Natural killer cell (primary cell): Measurements from ENCODE around the gene EMSY. TPM values are rescaled to one million over a fixed set of nuclear protein-coding genes. Genes with fewer than 3 reads are reported as not detected.

ENCODE experiments used
- ATAC-seq, 3 donors: fragments of 150-1000 bp in 2 of 3; fragments of 200-7000 bp in 1 of 3; cut with Tn5 transposase; 1 replicate in 1 of 3; 2 replicates in 2 of 3; pipeline ENCODE4 v1.10.0; 2021; ENCODE audit warnings: mild to moderate bottlenecking in 2 of 3, moderate library complexity in 2 of 3
- DNase-seq, 2 donors: peaks; one replicate each; pipeline versions ENCODE4 v3.0.0 to v3.0.0-alpha.2; 2013 to 2021; ENCODE audit warnings: mixed read lengths in 1 of 2
- H3K27ac ChIP-seq: one replicate; pipeline ENCODE4 v1.5.1; 2013; ENCODE audit warnings: mild to moderate bottlenecking, low read length
- H3K27me3 ChIP-seq: one replicate; pipeline ENCODE4 v1.6.1; 2013; ENCODE audit warnings: low read length; ENCODE audit not compliant: control insufficient read depth, insufficient read depth
- H3K36me3 ChIP-seq: one replicate; pipeline ENCODE4 v1.6.1; 2013; ENCODE audit warnings: low read length; ENCODE audit not compliant: control insufficient read depth, insufficient read depth
- H3K4me1 ChIP-seq: one replicate; pipeline ENCODE4 v1.6.1; 2013; ENCODE audit warnings: low read length; ENCODE audit not compliant: control insufficient read depth, insufficient read depth
- H3K4me3 ChIP-seq: one replicate; pipeline ENCODE4 v1.5.1; 2013; ENCODE audit warnings: low read length
- H3K9me3 ChIP-seq: one replicate; pipeline ENCODE4 v1.6.1; 2013; ENCODE audit warnings: low read length; ENCODE audit not compliant: control insufficient read depth, insufficient read depth
- H3K27ac Mint-ChIP-seq, 2 donors: one replicate each; pipeline ENCODE4 v1.8.0; 2022; ENCODE audit warnings: mild to moderate bottlenecking in 2 of 2, mixed read lengths in 2 of 2, moderate library complexity in 1 of 2
- H3K27me3 Mint-ChIP-seq, 2 donors: one replicate each; pipeline ENCODE4 v1.8.0; 2022; ENCODE audit warnings: low read depth in 2 of 2, mixed read lengths in 2 of 2
- H3K36me3 Mint-ChIP-seq: one replicate; pipeline ENCODE4 v1.8.0; 2022; ENCODE audit warnings: mixed read lengths
- H3K4me1 Mint-ChIP-seq, 2 donors: one replicate each; pipeline ENCODE4 v1.8.0; 2022; ENCODE audit warnings: mixed read lengths in 2 of 2
- H3K4me3 Mint-ChIP-seq: one replicate; pipeline ENCODE4 v1.8.0; 2022; ENCODE audit warnings: mild to moderate bottlenecking, moderate library complexity, mixed read lengths
- H3K9me3 Mint-ChIP-seq, 2 donors: one replicate each; pipeline ENCODE4 v1.8.0; 2022; ENCODE audit warnings: mixed read lengths in 2 of 2
- WGBS: methylation state at CpG from one replicate; pipeline ENCODE4 v1.1.7; 2013; ENCODE audit warnings: missing lambda C conversion rate; ENCODE audit not compliant: insufficient coverage; 5-methylcytosine and 5-hydroxymethylcytosine counted together
- intact Hi-C: fragments of 100-400 bp; cut with micrococcal nuclease; formaldehyde crosslinking; loops from one replicate; pipeline ENCODE4 v1.14.2; 2022
- total RNA-seq, 4 donors: library from RNA; stranded (reverse); fragments of 120-200 nt in 1 of 4; gene quantifications; one replicate each; pipeline versions ENCODE4 v1.2.3 to v1.2.4, GENCODE V29; 2013 to 2022
- TF ChIP-seq, protein P1 (sequence below): fragments of 200-600 bp; IDR thresholded peaks from one replicate; pipeline ENCODE4 v1.8.0; 2022; ENCODE audit warnings: antibody characterized with exemption

The EMSY gene
- total RNA-seq, 3 donors from 2014 or later (not counting 1 experiment from before 2014, with no cell fraction given), result 36.0 to 43.8 (median 39.4) TPM

DNA sequence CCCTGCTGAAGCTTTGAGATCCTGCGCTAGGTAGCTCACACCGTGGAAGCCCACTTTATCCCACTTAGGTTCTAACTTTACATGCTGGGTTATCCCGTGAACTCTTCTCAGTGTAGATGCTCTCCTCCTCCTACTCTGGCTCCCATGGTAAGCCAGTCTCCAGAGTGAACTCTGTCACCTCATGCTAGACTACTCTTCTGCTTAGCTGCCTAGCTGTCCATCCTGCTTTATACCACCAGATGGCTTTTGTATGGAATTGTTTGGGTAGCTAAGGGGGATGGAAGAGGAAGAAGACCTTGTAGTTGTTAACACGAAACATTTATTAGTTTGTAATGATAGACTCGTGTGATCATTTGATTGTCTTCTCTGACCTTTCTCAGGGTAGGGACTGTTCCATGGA lies 46.8 kb downstream of the EMSY start:
- Mint-ChIP-seq H3K9me3 (no peaks in the 10 kb centered on the region), H3K27me3 (no peaks in the 10 kb centered on the region), H3K4me3 (no peak overlapping the region), H3K27ac (no peak overlapping the region), H3K36me3 (no peaks in the 10 kb centered on the region), H3K4me1 (peaks cover 22 to 26% of the 10 kb centered on the region in 2 donors)
- Histone ChIP-seq H3K4me3 (no peak overlapping the region), H3K4me1 (peaks cover 14% of the 10 kb centered on the region), H3K27ac (no peak overlapping the region), H3K9me3 (no peaks in the 10 kb centered on the region), H3K27me3 (no peaks in the 10 kb centered on the region), H3K36me3 (peaks cover 7% of the 10 kb centered on the region)
- intact Hi-C loops, result no loop called here
- no peak for DNase-seq
- TF ChIP-seq, protein P1, sequence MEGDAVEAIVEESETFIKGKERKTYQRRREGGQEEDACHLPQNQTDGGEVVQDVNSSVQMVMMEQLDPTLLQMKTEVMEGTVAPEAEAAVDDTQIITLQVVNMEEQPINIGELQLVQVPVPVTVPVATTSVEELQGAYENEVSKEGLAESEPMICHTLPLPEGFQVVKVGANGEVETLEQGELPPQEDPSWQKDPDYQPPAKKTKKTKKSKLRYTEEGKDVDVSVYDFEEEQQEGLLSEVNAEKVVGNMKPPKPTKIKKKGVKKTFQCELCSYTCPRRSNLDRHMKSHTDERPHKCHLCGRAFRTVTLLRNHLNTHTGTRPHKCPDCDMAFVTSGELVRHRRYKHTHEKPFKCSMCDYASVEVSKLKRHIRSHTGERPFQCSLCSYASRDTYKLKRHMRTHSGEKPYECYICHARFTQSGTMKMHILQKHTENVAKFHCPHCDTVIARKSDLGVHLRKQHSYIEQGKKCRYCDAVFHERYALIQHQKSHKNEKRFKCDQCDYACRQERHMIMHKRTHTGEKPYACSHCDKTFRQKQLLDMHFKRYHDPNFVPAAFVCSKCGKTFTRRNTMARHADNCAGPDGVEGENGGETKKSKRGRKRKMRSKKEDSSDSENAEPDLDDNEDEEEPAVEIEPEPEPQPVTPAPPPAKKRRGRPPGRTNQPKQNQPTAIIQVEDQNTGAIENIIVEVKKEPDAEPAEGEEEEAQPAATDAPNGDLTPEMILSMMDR, result no peak
- ATAC-seq, result no peak
- WGBS, result 100% methylated on average over 5 of the region's 5 CpGs

GRCh38 chr11:76493040-76493439 lies 48.2 kb downstream of the EMSY start:
- TF ChIP-seq, protein P1, result no peak
- no peak overlapping the region for H3K4me3 Mint-ChIP-seq
- Histone ChIP-seq H3K36me3 (peaks cover 15% of the 10 kb centered on the region), H3K4me3 (no peak overlapping the region), H3K4me1 (peaks cover 14% of the 10 kb centered on the region), H3K9me3 (no peaks in the 10 kb centered on the region), H3K27me3 (no peaks in the 10 kb centered on the region), H3K27ac (no peak overlapping the region)
- H3K4me1 Mint-ChIP-seq, result peaks cover 22 to 26% of the 10 kb centered on the region in 2 donors
- no peak overlapping the region for H3K27ac Mint-ChIP-seq
- H3K9me3 Mint-ChIP-seq, result no peaks in the 10 kb centered on the region
- H3K27me3 Mint-ChIP-seq, result no peaks in the 10 kb centered on the region
- ATAC-seq (no peak), DNase-seq (no peak)
- H3K36me3 Mint-ChIP-seq, result peaks cover 4% of the 10 kb centered on the region
- 93% methylated on average over 12 of the region's 12 CpGs for WGBS
- intact Hi-C loops, result no loop called here

DNA sequence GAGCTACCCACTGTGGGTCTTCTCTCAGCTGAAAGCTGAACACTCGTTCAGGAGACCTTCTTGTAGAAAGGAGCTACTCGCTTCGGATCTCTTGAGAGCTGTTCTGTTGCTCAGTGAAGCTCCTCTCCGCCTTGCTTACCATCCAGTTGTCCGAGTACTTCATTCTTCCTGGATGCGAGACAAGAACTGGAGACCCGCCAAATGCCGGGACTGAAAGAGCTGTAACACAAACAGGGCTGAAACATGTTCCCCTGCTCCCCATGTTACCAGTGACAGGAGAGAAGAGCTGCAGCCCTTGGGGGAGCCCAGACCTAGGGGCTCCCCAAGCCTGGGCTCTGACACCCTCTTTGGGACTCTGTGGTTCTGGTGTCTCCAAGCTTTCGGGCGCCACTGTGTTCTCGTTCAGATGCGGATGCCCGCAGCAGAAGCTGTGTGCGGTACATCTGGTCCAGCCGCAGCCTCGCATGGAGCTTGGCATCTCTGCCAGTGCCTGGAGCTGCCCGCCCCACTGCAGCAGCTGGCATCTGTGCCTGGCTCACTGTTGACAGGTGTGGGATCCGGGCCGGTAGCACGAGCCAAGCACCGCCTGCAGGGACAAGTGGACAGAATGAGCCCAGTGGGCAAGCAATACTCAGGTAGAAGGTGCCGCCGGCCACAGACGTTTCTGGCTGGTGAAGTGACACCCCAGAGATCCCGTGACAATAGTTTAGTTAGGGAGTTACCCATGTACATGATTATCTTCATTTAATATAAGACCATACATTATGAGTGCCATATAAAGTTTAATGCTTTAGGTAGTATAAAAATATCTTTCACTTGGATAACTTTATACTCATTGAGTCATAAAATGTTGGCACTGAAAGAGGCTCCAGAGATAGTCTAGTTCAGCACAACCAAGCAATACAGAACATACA lies 49.1 kb downstream of the EMSY start:
- ATAC-seq (no peak), DNase-seq (no peak)
- WGBS, result 98% methylated on average over 24 of the region's 25 CpGs
- H3K27me3 ChIP-seq, result no peaks in the 10 kb centered on the region
- Mint-ChIP-seq H3K27me3 (no peaks in the 10 kb centered on the region), H3K4me1 (peaks cover 22 to 26% of the 10 kb centered on the region in 2 donors), H3K4me3 (no peak overlapping the region), H3K9me3 (no peaks in the 10 kb centered on the region), H3K27ac (peak overlapping the region; percentile 95 to 97), H3K36me3 (peaks cover 7% of the 10 kb centered on the region)
- peaks cover 15% of the 10 kb centered on the region for H3K36me3 ChIP-seq
- H3K4me3 ChIP-seq, result no peak overlapping the region
- H3K4me1 ChIP-seq, result peaks cover 14% of the 10 kb centered on the region
- H3K9me3 ChIP-seq, result no peaks in the 10 kb centered on the region
- no peak overlapping the region for H3K27ac ChIP-seq
- intact Hi-C loops, result no loop called here
- TF ChIP-seq, protein P1, result no peak
